ENCODE results near the gene SLC6A3.

SLC6A3 gene

GRCh38 chr5:1347571-1347970, 97.7 kb downstream of the SLC6A3 start:
- no peak for DNase-seq (ENCODE audit: low spot score)

GRCh38 chr5:1346627-1347440, 98.4 kb downstream of the SLC6A3 start:
- DNase-seq (ENCODE audit: low spot score), result no peak

GRCh38 chr5:1345876-1346626, 99.2 kb downstream of the SLC6A3 start:
- no peak for DNase-seq (ENCODE audit: low spot score)

GRCh38 chr5:1344975-1345838, 100.0 kb downstream of the SLC6A3 start, which contains the start of gene CLPTM1L:
TSS of gene CLPTM1L (minus strand) at chr5:1345099. CDS start at chr5:1344841, 258 bp downstream.
- DNase-seq (ENCODE audit: low spot score), result peak; percentile 88

- DNase-seq (ENCODE audit: low spot score), result no peak
Observed at GRCh38 chr5:1343931-1344901, 101.0 kb downstream of the SLC6A3 start.

GRCh38 chr5:1343315-1343751, 101.9 kb downstream of the SLC6A3 start:
- no peak for DNase-seq (ENCODE audit: low spot score)
